AG09319 (cell line): ENCODE data around the gene HOXA10.
A peak's percentile ranks its signal among the peaks of the same experiment; 100 is the strongest.

ENCODE experiments used
- DNase-seq: peaks from one replicate; pipeline ENCODE4 v3.0.0-alpha.2; 2010; ENCODE audit warnings: low read depth; ENCODE audit errors: extremely low read depth
- CTCF ChIP-seq: IDR thresholded peaks from 2 replicates; pipeline ENCODE4 v1.5.1; 2011; ENCODE audit warnings: low read depth, mild to moderate bottlenecking, inconsistent platforms, low read length, moderate library complexity

The HOXA10 gene

DNA sequence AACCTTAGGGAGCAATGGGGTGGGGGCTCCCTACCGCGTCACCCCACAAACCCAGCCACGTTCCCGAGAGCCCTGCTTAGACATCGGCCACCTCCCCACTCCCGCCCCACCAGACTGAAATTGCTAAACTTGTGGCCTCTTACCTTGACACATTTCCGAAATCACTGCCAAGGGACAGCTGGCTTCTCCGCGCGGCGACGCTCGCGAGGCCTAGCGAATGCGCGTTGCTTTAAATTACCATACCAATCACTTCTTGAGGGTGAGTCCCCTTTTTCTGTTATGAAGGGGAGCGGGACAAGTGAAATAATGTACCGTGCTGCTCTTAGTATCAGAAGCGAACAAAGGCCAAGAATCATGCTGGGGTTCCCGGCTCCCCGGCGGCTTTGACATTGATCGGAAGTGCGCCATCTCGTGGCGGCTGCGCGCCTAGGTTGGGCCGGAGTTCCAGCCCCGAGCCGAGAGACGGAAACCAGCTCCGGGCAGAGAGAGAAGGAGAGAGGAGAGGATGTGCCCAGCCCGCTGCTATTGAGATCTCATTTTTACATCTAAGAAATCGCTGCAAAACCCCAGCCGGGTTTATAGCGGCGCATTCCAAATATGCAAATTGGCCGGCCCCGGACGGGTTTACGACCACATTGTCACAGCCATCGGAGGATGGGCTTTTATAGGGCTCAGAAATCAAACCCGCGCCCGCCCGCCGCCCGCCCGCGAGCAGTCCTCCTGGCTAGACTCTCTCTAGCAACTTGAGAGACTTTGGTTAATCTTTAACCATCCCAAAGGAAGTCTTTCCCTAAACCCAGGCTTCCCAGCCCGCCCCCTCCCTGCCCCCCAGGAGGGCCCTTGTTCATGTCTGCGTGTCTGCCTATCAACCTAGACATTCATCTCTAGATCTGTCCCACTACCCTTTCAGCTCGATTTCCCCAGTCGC is 5.6 kb upstream of the HOXA10 start:
- DNase-seq: peak; percentile 7
- peak; percentile 90 for TF ChIP-seq CTCF

DNA sequence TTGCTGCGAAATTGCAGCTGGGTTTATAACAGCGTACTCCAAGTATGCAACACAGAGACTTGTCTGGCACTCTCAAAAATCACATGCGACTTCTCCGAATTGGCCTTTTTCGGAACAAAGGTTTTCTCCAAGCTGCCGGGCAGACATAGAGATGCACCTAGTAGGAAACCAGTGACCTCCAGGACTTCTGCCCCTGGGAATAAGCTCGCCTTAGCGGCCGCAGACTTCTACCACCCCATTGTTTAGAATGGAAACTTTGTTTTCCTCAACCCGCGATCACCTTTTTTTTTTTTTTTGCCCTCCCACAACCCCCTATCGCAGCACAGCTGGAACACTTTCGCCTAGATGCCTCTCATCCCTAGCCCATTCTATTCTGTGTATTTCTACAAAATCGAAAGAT is 4.9 kb upstream of the HOXA10 start:
- no peak for TF ChIP-seq CTCF

GRCh38 chr7:27178366-27178765 is 4.2 kb upstream of the HOXA10 start:
- DNase-seq: no peak
- TF ChIP-seq CTCF: no peak

More for the DNA sequence above, 4.9 kb upstream of the HOXA10 start:
- DNase-seq: no peak

DNA sequence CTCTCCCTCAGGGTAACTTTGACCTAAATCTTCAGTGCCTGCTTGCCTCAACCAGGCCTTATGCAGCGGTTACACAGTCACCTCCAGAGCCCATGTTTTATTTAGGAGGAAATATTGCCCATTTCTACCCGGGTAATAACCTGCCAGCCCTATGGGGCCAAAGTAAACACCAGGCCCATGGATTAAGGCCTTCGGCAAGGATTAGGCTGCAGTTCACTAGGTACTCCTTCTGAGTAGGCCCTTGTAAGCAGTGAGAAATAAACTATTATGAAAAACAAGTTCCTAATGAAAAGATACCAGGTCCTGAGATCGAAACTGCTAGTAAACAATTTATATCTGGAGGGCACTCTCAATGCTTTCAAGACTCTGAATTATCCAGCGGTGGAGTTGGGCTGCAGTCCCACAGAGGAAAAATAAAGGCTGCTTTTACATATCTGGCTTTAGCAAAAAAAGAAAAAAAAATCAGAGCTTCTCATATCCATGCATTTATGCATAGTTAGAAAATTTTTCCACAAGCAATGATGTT is 3.7 kb upstream of the HOXA10 start:
- no peak for DNase-seq
- TF ChIP-seq CTCF: no peak

DNA sequence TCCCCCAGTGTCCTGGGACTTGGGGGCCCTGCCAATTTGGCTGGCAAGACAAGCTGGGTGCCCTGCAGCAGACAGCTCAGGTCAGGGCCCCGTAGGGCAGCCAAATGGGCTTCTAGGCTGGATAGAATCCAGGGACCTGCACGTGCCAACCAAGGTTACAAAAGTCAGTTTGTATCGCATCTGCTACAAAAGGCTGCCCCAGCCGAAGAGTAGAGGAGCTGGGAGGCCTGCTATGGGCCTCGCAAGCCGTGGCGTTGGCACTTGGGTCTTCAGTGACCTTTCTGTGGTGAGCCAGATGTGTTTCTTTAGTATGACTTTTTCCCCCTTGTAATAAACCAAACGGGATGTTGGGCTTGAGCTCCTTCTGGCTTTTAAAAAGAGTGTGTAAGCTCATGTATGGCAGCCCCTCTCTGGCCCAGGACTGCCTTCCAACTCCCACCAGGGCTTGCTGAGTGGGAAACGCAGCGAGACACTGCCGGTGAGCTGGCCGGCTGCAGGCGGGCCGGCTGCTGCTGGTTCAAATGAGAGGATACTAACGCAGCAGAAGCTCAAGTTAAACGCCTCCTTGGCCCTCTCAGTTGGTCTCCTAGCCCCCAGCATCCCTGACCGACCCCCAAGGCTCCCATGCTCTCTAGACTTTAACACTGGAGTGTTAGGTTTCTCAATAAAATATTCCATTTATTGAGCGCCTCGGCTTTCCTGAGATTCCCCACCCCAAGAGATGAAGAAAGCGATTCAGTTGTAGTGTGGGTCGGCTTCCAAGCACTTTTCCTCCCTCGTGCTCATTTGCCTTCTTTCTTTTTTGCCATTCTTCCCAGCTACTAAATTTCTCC is 3.1 kb upstream of the HOXA10 start:
- no peak for DNase-seq
- no peak for TF ChIP-seq CTCF

- TF ChIP-seq CTCF: no peak
- no peak for DNase-seq
Measured at GRCh38 chr7:27176524-27176845, 2.4 kb upstream of the HOXA10 start.
